HepG2 (cell line): ENCODE results near the gene GRAMD4. TPM values are rescaled to one million over a fixed set of nuclear protein-coding genes. Genes with fewer than 3 reads are reported as not detected.
A peak's percentile ranks its signal among the peaks of the same experiment; 100 is the strongest.

Experiments
- HNF4G ChIP-seq, 2 experiments: sonication (generic) in 1 of 2; formaldehyde crosslinking in 1 of 2; IDR thresholded peaks; 2 replicates each; pipeline versions ENCODE4 v1.4.0 to v1.6.1; 2011 to 2020; ENCODE audit warnings: borderline replicate concordance in 2 of 2, low read depth in 2 of 2, mild to moderate bottlenecking in 2 of 2, low read length in 1 of 2, missing genetic modification reagents in 1 of 2, moderate library complexity in 1 of 2
- HOXA5 ChIP-seq: sonication (generic); formaldehyde crosslinking; IDR thresholded peaks from 2 replicates; pipeline ENCODE4 v1.4.0; 2020; ENCODE audit warnings: missing genetic modification reagents
- MED1 ChIP-seq: sonication (generic); formaldehyde crosslinking; IDR thresholded peaks from 2 replicates; pipeline ENCODE4 v1.4.0; 2020; ENCODE audit warnings: missing genetic modification reagents
- NFE2L2 ChIP-seq: fragments of 150-350 bp; IDR thresholded peaks from 2 replicates; pipeline ENCODE4 v1.6.1; 2014; ENCODE audit warnings: low read length
- RXRB ChIP-seq: IDR thresholded peaks from 2 replicates; pipeline ENCODE4 v1.6.1; 2016; ENCODE audit warnings: borderline replicate concordance, missing genetic modification reagents, missing compliant biosample characterization
- ZNF24 ChIP-seq: fragments of 450-650 bp; IDR thresholded peaks from 2 replicates; pipeline ENCODE4 v1.6.1; 2017; ENCODE audit warnings: antibody characterized with exemption, mild to moderate bottlenecking
- ZNF598 ChIP-seq: sonication (generic); formaldehyde crosslinking; IDR thresholded peaks from 2 replicates; pipeline ENCODE4 v1.5.1; 2020; ENCODE audit warnings: mild to moderate bottlenecking, missing genetic modification reagents, borderline replicate concordance
- polyA plus RNA-seq, 8 experiments: library from polyadenylated mRNA; depleted of rRNA in 3 of 8; stranded (reverse) in 7 of 8; unstranded in 1 of 8; fragments of >200 nt; fragmentation: Illumina TruSeq in 4 of 8; extraction: Trizol in 4 of 8; gene quantifications; 2 replicates each; pipeline versions ENCODE4 v1.2.1 to v1.2.3, GENCODE V29; 2011 to 2016; ENCODE audit warnings: low read depth in 4 of 8, missing spikeins in 1 of 8, mixed read lengths in 1 of 8; ENCODE audit not compliant: insufficient read depth in 1 of 8
- total RNA-seq, 5 experiments: library from RNA; depleted of rRNA; stranded (reverse); fragments of >200 nt; fragmentation: Illumina TruSeq; extraction: Trizol; gene quantifications; 2 replicates each; pipeline ENCODE4 v1.2.3, GENCODE V29; 2016; ENCODE audit warnings: low read depth in 1 of 5
- TF ChIP-seq, protein P1 (sequence below): sonication (generic); formaldehyde crosslinking; IDR thresholded peaks from 2 replicates; pipeline ENCODE4 v1.4.0; 2020; ENCODE audit warnings: missing genetic modification reagents
- TF ChIP-seq, protein P2 (sequence below): sonication (generic); formaldehyde crosslinking; conservative IDR thresholded peaks from 2 replicates; pipeline ENCODE4 v1.4.0; 2020; ENCODE audit warnings: missing genetic modification reagents
- TF ChIP-seq, protein P3 (sequence below): sonication (generic); formaldehyde crosslinking; IDR thresholded peaks from 2 replicates; pipeline ENCODE4 v1.5.0; 2020; ENCODE audit warnings: missing genetic modification reagents
- TF ChIP-seq, protein P4 (sequence below): sonication (generic); formaldehyde crosslinking; IDR thresholded peaks from 2 replicates; pipeline ENCODE4 v1.5.1; 2020; ENCODE audit warnings: mild to moderate bottlenecking, missing genetic modification reagents, borderline replicate concordance
- TF ChIP-seq, protein P5 (sequence below): IDR thresholded peaks from 2 replicates; pipeline ENCODE4 v1.6.1; 2018; ENCODE audit warnings: missing genetic modification reagents, mild to moderate bottlenecking, missing compliant biosample characterization
- TF ChIP-seq, protein P6 (sequence below): sonication (generic); formaldehyde crosslinking; IDR thresholded peaks from 2 replicates; pipeline ENCODE4 v1.4.0; 2020; ENCODE audit warnings: mild to moderate bottlenecking, low read depth, missing genetic modification reagents
- TF ChIP-seq, protein P7 (sequence below): IDR thresholded peaks from 2 replicates; pipeline ENCODE4 v1.6.1; 2016

GRAMD4 gene
- total and polyA plus RNA-seq, 2 of the 13 experiments (the other 11 are each of a cell fraction or from before 2014, with no cell fraction given): 15.2 to 15.7 TPM

DNA sequence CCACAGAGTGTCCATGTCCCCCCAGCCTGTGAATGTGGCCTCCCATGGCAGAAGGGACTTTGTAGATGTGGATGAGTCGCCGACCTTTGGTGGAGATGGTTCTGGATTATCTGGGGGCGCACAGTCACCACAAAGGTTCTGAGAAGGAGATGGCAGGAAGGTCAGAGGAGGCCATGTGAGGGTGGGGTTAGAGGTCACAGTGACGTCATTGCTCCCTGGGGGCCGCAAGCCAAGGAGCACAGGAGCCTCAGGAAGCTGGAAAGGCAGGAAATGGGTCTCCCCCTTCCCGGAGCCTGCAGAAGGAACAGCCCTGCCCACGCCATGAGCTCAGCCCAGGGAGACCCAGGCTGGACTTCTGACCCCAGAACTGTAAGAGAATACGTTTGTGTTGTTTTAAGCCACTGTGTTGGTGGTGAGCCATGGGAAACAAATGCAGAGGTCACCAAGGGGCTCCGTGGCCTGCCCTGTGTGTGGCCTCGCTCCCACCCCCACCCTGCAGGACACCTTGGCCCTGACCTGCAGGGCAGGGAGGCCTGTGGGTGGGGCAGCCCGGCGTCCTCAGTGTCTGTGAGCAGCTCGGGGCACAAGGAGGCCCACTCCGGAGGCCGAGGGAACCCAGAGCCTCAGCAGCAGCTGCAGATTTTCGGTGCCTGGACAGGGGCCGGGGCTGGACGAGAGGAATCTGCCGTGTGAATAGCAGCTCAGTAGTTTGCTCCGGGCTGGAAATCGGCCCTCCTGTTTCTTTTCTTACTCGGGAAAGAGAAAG, 32.1 kb downstream of the GRAMD4 start (continued):
- TF ChIP-seq, protein P1, sequence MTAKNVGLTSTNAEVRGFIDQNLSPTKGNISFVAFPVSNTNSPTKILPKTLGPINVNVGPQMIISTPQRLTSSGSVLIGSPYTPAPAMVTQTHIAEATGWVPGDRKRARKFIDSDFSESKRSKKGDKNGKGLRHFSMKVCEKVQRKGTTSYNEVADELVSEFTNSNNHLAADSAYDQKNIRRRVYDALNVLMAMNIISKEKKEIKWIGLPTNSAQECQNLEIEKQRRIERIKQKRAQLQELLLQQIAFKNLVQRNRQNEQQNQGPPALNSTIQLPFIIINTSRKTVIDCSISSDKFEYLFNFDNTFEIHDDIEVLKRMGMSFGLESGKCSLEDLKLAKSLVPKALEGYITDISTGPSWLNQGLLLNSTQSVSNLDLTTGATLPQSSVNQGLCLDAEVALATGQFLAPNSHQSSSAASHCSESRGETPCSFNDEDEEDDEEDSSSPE (CRISPR knock-in tag): 0 out of 2 replicates have a peak, but pooled peaks have one; percentile 6
- TF ChIP-seq, protein P2, sequence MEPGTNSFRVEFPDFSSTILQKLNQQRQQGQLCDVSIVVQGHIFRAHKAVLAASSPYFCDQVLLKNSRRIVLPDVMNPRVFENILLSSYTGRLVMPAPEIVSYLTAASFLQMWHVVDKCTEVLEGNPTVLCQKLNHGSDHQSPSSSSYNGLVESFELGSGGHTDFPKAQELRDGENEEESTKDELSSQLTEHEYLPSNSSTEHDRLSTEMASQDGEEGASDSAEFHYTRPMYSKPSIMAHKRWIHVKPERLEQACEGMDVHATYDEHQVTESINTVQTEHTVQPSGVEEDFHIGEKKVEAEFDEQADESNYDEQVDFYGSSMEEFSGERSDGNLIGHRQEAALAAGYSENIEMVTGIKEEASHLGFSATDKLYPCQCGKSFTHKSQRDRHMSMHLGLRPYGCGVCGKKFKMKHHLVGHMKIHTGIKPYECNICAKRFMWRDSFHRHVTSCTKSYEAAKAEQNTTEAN (CRISPR knock-in tag): 0 out of 2 replicates have a peak, but pooled peaks have one; percentile 66
- no peak for TF ChIP-seq HOXA5 (CRISPR knock-in tag)
- TF ChIP-seq, protein P3, sequence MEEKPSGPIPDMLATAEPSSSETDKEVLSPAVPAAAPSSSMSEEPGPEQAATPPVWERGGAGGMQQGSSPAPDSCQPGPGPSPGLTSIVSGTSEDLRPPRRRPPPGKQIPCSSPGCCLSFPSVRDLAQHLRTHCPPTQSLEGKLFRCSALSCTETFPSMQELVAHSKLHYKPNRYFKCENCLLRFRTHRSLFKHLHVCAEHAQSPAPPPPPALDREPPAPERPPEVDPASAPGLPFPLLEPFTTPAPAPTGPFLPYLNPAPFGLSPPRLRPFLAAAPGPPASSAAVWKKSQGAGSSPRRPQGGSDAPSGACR (CRISPR knock-in tag): no peak; the same call in 1 of the 2 replicates
- no peak for TF ChIP-seq NFE2L2
- TF ChIP-seq ZNF24: no peak
- TF ChIP-seq RXRB: peak; percentile 94
- TF ChIP-seq HNF4G (IDR thresholded peaks at IDR 0.05; ENCODE audit: borderline replicate concordance, low read depth, low read length): peak; percentile 84
- TF ChIP-seq HNF4G (CRISPR knock-in tag; IDR thresholded peaks at IDR 0.05; ENCODE audit: borderline replicate concordance, low read depth): peak; percentile 74
- TF ChIP-seq ZNF598: peak; percentile 85; the same call in 1 of the 2 replicates
- TF ChIP-seq, protein P4, sequence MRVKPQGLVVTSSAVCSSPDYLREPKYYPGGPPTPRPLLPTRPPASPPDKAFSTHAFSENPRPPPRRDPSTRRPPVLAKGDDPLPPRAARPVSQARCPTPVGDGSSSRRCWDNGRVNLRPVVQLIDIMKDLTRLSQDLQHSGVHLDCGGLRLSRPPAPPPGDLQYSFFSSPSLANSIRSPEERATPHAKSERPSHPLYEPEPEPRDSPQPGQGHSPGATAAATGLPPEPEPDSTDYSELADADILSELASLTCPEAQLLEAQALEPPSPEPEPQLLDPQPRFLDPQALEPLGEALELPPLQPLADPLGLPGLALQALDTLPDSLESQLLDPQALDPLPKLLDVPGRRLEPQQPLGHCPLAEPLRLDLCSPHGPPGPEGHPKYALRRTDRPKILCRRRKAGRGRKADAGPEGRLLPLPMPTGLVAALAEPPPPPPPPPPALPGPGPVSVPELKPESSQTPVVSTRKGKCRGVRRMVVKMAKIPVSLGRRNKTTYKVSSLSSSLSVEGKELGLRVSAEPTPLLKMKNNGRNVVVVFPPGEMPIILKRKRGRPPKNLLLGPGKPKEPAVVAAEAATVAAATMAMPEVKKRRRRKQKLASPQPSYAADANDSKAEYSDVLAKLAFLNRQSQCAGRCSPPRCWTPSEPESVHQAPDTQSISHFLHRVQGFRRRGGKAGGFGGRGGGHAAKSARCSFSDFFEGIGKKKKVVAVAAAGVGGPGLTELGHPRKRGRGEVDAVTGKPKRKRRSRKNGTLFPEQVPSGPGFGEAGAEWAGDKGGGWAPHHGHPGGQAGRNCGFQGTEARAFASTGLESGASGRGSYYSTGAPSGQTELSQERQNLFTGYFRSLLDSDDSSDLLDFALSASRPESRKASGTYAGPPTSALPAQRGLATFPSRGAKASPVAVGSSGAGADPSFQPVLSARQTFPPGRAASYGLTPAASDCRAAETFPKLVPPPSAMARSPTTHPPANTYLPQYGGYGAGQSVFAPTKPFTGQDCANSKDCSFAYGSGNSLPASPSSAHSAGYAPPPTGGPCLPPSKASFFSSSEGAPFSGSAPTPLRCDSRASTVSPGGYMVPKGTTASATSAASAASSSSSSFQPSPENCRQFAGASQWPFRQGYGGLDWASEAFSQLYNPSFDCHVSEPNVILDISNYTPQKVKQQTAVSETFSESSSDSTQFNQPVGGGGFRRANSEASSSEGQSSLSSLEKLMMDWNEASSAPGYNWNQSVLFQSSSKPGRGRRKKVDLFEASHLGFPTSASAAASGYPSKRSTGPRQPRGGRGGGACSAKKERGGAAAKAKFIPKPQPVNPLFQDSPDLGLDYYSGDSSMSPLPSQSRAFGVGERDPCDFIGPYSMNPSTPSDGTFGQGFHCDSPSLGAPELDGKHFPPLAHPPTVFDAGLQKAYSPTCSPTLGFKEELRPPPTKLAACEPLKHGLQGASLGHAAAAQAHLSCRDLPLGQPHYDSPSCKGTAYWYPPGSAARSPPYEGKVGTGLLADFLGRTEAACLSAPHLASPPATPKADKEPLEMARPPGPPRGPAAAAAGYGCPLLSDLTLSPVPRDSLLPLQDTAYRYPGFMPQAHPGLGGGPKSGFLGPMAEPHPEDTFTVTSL (CRISPR knock-in tag): peak; percentile 75; the same call in 1 of the 2 replicates
- TF ChIP-seq, protein P5, sequence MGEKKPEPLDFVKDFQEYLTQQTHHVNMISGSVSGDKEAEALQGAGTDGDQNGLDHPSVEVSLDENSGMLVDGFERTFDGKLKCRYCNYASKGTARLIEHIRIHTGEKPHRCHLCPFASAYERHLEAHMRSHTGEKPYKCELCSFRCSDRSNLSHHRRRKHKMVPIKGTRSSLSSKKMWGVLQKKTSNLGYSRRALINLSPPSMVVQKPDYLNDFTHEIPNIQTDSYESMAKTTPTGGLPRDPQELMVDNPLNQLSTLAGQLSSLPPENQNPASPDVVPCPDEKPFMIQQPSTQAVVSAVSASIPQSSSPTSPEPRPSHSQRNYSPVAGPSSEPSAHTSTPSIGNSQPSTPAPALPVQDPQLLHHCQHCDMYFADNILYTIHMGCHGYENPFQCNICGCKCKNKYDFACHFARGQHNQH (CRISPR knock-in tag): 0 out of 2 replicates have a peak, but pooled peaks have one; percentile 48
- TF ChIP-seq, protein P6, sequence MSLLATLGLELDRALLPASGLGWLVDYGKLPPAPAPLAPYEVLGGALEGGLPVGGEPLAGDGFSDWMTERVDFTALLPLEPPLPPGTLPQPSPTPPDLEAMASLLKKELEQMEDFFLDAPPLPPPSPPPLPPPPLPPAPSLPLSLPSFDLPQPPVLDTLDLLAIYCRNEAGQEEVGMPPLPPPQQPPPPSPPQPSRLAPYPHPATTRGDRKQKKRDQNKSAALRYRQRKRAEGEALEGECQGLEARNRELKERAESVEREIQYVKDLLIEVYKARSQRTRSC (CRISPR knock-in tag): no peak
- TF ChIP-seq, protein P7, sequence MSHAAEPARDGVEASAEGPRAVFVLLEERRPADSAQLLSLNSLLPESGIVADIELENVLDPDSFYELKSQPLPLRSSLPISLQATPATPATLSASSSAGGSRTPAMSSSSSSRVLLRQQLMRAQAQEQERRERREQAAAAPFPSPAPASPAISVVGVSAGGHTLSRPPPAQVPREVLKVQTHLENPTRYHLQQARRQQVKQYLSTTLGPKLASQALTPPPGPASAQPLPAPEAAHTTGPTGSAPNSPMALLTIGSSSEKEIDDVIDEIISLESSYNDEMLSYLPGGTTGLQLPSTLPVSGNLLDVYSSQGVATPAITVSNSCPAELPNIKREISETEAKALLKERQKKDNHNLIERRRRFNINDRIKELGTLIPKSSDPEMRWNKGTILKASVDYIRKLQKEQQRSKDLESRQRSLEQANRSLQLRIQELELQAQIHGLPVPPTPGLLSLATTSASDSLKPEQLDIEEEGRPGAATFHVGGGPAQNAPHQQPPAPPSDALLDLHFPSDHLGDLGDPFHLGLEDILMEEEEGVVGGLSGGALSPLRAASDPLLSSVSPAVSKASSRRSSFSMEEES (CRISPR knock-in tag): peak; percentile 61; the same call in 1 of the 2 replicates
- TF ChIP-seq MED1 (CRISPR knock-in tag): peak; percentile 71
